Measurements from ENCODE around the gene NADSYN1. TPM values are rescaled to one million over a fixed set of nuclear protein-coding genes. Genes with fewer than 3 reads are reported as not detected.
A peak's percentile ranks its signal among the peaks of the same experiment; 100 is the strongest.

NADSYN1 gene
- total and polyA plus RNA-seq, 2 of the 13 experiments (the other 11 are each of a cell fraction or from before 2014, with no cell fraction given): 35.7 to 51.5 TPM

DNA sequence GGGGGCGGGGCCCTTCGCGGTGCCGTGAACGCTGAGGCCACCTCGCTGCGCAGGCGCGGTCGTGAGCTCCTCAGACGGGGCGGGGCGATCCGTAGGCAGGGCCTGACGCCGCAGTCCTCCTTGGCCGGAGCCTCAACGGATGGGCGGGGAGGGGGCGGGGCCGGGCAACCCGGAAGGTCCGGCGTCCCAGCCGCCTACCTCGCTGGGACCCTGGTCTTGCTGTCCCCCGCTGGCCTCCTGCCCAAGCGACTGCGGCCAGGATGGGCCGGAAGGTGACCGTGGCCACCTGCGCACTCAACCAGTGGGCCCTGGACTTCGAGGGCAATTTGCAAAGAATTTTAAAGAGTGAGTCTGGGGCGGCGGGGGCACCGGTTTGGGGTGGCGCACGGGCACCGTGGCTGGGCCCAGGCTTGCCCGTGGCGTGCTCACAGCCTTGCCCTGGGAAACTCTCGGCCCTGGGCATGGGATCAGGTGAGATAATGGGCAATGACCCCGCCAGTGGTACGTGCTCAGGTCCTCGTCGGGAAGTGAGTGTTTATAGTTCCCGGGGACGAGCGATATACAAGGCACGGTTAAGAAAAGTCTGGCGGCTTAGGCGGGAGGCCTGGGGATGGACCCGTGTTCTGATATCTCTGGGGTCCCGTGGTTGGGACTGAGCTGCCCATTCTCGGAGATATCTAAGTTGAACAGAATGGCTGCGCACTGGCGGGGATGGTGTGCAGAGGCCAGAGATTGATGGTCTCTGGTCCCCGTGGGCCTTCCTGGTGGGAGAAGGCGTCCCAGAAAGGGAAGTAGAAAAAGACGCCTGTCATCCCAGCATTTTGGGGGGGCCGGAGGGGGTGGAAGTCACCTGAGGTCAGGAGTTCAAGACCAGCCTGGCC lies at the start of gene NADSYN1 (continued):
- TF ChIP-seq, protein P1, sequence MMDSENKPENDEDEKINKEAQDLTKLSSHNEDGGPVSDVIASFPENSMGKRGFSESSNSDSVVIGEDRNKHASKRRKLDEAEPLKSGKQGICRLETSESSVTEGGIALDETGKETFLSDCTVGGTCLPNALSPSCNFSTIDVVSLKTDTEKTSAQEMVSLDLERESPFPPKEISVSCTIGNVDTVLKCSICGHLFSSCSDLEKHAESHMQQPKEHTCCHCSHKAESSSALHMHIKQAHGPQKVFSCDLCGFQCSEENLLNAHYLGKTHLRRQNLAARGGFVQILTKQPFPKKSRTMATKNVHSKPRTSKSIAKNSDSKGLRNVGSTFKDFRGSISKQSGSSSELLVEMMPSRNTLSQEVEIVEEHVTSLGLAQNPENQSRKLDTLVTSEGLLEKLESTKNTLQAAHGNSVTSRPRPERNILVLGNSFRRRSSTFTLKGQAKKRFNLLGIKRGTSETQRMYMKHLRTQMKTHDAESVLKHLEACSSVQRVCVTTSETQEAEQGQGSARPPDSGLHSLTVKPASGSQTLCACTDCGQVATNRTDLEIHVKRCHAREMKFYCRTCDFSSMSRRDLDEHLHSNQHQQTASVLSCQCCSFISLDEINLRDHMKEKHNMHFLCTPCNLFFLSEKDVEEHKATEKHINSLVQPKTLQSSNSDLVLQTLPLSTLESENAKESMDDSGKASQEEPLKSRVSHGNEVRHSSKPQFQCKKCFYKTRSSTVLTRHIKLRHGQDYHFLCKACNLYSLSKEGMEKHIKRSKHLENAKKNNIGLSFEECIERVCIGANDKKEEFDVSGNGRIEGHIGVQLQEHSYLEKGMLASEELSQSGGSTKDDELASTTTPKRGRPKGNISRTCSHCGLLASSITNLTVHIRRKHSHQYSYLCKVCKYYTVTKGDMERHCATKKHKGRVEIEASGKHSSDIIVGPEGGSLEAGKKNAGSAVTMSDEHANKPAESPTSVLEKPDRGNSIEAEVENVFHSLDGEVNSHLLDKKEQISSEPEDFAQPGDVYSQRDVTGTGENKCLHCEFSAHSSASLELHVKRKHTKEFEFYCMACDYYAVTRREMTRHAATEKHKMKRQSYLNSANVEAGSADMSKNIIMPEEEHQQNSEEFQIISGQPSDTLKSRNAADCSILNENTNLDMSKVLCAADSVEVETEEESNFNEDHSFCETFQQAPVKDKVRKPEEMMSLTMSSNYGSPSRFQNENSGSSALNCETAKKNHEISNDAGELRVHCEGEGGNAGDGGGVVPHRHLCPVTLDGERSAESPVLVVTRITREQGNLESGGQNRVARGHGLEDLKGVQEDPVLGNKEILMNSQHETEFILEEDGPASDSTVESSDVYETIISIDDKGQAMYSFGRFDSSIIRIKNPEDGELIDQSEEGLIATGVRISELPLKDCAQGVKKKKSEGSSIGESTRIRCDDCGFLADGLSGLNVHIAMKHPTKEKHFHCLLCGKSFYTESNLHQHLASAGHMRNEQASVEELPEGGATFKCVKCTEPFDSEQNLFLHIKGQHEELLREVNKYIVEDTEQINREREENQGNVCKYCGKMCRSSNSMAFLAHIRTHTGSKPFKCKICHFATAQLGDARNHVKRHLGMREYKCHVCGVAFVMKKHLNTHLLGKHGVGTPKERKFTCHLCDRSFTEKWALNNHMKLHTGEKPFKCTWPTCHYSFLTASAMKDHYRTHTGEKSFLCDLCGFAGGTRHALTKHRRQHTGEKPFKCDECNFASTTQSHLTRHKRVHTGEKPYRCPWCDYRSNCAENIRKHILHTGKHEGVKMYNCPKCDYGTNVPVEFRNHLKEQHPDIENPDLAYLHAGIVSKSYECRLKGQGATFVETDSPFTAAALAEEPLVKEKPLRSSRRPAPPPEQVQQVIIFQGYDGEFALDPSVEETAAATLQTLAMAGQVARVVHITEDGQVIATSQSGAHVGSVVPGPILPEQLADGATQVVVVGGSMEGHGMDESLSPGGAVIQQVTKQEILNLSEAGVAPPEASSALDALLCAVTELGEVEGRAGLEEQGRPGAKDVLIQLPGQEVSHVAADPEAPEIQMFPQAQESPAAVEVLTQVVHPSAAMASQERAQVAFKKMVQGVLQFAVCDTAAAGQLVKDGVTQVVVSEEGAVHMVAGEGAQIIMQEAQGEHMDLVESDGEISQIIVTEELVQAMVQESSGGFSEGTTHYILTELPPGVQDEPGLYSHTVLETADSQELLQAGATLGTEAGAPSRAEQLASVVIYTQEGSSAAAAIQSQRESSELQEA (CRISPR knock-in tag; IDR thresholded peaks at IDR 0.05; ENCODE audit: not compliant biosample characterization): no peak
- no peak for TF ChIP-seq ATAD3A (CRISPR knock-in tag; IDR thresholded peaks at IDR 0.05)
- no peak for TF ChIP-seq ZNF138 (CRISPR knock-in tag; IDR thresholded peaks at IDR 0.05; ENCODE audit: low read depth)
- TF ChIP-seq MTF1 (CRISPR knock-in tag; IDR thresholded peaks at IDR 0.05): no peak
- no peak for TF ChIP-seq ZBTB3 (CRISPR knock-in tag; IDR thresholded peaks at IDR 0.05; ENCODE audit: borderline replicate concordance, low read depth)
- TF ChIP-seq ZNF749 (CRISPR knock-in tag; IDR thresholded peaks at IDR 0.05; ENCODE audit: borderline replicate concordance): no peak
- TF ChIP-seq CEBPG (CRISPR knock-in tag; IDR thresholded peaks at IDR 0.05): 0 out of 2 replicates have a peak, but pooled peaks have one; percentile 11
- TF ChIP-seq AKAP8 (CRISPR knock-in tag; IDR thresholded peaks at IDR 0.05): 0 out of 2 replicates have a peak, but pooled peaks have one; percentile 64
- no peak for TF ChIP-seq EP300 (IDR thresholded peaks at IDR 0.05; ENCODE audit: low read depth in 2 of 2, low read length in 2 of 2)
- no peak for TF ChIP-seq EP300 (CRISPR knock-in tag; IDR thresholded peaks at IDR 0.05; ENCODE audit: borderline replicate concordance)
- TF ChIP-seq SYNCRIP (IDR thresholded peaks at IDR 0.05; ENCODE audit: insufficient read depth, low read depth, low read length): no peak
- TF ChIP-seq, protein P2, sequence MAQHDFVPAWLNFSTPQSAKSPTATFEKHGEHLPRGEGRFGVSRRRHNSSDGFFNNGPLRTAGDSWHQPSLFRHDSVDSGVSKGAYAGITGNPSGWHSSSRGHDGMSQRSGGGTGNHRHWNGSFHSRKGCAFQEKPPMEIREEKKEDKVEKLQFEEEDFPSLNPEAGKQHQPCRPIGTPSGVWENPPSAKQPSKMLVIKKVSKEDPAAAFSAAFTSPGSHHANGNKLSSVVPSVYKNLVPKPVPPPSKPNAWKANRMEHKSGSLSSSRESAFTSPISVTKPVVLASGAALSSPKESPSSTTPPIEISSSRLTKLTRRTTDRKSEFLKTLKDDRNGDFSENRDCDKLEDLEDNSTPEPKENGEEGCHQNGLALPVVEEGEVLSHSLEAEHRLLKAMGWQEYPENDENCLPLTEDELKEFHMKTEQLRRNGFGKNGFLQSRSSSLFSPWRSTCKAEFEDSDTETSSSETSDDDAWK (CRISPR knock-in tag; IDR thresholded peaks at IDR 0.05): no peak
- TF ChIP-seq KDM6A (CRISPR knock-in tag; IDR thresholded peaks at IDR 0.05; ENCODE audit: low read depth): no peak
- no peak; the same call in 1 of the 2 replicates for TF ChIP-seq ZMYM4 (CRISPR knock-in tag; IDR thresholded peaks at IDR 0.05)
- TF ChIP-seq SP4 (CRISPR knock-in tag; IDR thresholded peaks at IDR 0.05): peak; percentile 88; the same call in 1 of the 2 replicates
- TF ChIP-seq, protein P3, sequence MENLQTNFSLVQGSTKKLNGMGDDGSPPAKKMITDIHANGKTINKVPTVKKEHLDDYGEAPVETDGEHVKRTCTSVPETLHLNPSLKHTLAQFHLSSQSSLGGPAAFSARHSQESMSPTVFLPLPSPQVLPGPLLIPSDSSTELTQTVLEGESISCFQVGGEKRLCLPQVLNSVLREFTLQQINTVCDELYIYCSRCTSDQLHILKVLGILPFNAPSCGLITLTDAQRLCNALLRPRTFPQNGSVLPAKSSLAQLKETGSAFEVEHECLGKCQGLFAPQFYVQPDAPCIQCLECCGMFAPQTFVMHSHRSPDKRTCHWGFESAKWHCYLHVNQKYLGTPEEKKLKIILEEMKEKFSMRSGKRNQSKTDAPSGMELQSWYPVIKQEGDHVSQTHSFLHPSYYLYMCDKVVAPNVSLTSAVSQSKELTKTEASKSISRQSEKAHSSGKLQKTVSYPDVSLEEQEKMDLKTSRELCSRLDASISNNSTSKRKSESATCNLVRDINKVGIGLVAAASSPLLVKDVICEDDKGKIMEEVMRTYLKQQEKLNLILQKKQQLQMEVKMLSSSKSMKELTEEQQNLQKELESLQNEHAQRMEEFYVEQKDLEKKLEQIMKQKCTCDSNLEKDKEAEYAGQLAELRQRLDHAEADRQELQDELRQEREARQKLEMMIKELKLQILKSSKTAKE (CRISPR knock-in tag; IDR thresholded peaks at IDR 0.05; ENCODE audit: borderline replicate concordance): no peak
